Astrocyte (in vitro differentiated cells and primary cell): ENCODE results near the gene SAA4. TPM values are rescaled to one million over a fixed set of nuclear protein-coding genes. Genes with fewer than 3 reads are reported as not detected.

Experiments used
- DNase-seq: peaks from one replicate; pipeline ENCODE4 v3.0.0-alpha.2; 2010; ENCODE audit warnings: low read depth
- FAIRE-seq: peaks from 2 replicates; lab custom pipeline; 2011; peaks lifted over from hg19 to GRCh38; lab: Jason Lieb, UNC
- H2AFZ ChIP-seq: 2 replicates; pipeline ENCODE4 v1.6.0; 2012; ENCODE audit warnings: low read depth, low read length, inconsistent platforms
- H3K27ac ChIP-seq: 2 replicates; pipeline ENCODE4 v1.5.1; 2011; ENCODE audit warnings: low read depth, low read length, inconsistent platforms
- H3K27me3 ChIP-seq: 2 replicates; pipeline ENCODE4 v1.6.0; 2011; ENCODE audit warnings: low read length, inconsistent platforms; ENCODE audit not compliant: insufficient read depth
- H3K36me3 ChIP-seq: 2 replicates; pipeline ENCODE4 v1.5.1; 2011; ENCODE audit warnings: low read length, inconsistent platforms; ENCODE audit not compliant: insufficient read depth
- H3K4me1 ChIP-seq: 2 replicates; pipeline ENCODE4 v1.5.1; 2011; ENCODE audit warnings: low read length, inconsistent platforms; ENCODE audit not compliant: insufficient read depth
- H3K4me2 ChIP-seq: 2 replicates; pipeline ENCODE4 v1.6.0; 2012; ENCODE audit warnings: low read length, inconsistent platforms
- H3K4me3 ChIP-seq: 2 replicates; pipeline ENCODE4 v1.5.1; 2011; ENCODE audit warnings: low read depth, mild to moderate bottlenecking, low read length, inconsistent platforms; ENCODE audit not compliant: insufficient read depth
- H3K79me2 ChIP-seq: 2 replicates; pipeline ENCODE4 v1.6.0; 2012; ENCODE audit warnings: mild to moderate bottlenecking, low read length, inconsistent platforms; ENCODE audit not compliant: insufficient read depth
- H3K9ac ChIP-seq: 2 replicates; pipeline ENCODE4 v1.6.0; 2012; ENCODE audit warnings: mild to moderate bottlenecking, low read length, inconsistent platforms
- H3K9me3 ChIP-seq: 2 replicates; pipeline ENCODE4 v1.5.1; 2012; ENCODE audit warnings: low read depth, mild to moderate bottlenecking, low read length, inconsistent platforms; ENCODE audit not compliant: insufficient read depth
- H4K20me1 ChIP-seq: 2 replicates; pipeline ENCODE4 v1.6.0; 2012; ENCODE audit warnings: low read length, inconsistent platforms; ENCODE audit not compliant: insufficient read depth
- H3K27ac Mint-ChIP-seq: one replicate; pipeline ENCODE4 v1.8.0; 2021; ENCODE audit warnings: mild to moderate bottlenecking, mixed read lengths; ENCODE audit not compliant: unreplicated experiment
- H3K27me3 Mint-ChIP-seq: one replicate; pipeline ENCODE4 v1.8.0; 2021; ENCODE audit warnings: low read depth, mixed read lengths; ENCODE audit not compliant: unreplicated experiment
- H3K36me3 Mint-ChIP-seq: one replicate; pipeline ENCODE4 v1.8.0; 2021; ENCODE audit warnings: low read depth, mixed read lengths; ENCODE audit not compliant: unreplicated experiment
- H3K4me1 Mint-ChIP-seq: one replicate; pipeline ENCODE4 v1.8.0; 2021; ENCODE audit warnings: low read depth, mixed read lengths; ENCODE audit not compliant: unreplicated experiment
- H3K4me3 Mint-ChIP-seq: one replicate; pipeline ENCODE4 v1.8.0; 2021; ENCODE audit warnings: mild to moderate bottlenecking, moderate library complexity, mixed read lengths; ENCODE audit not compliant: unreplicated experiment
- H3K9me3 Mint-ChIP-seq: one replicate; pipeline ENCODE4 v1.8.0; 2021; ENCODE audit warnings: mild to moderate bottlenecking, mixed read lengths; ENCODE audit not compliant: unreplicated experiment
- EZH2 ChIP-seq: IDR thresholded peaks from 2 replicates; pipeline ENCODE4 v1.6.1; 2012; ENCODE audit warnings: mild to moderate bottlenecking, low read length, inconsistent platforms; ENCODE audit not compliant: insufficient read depth
- total RNA-seq: library from RNA; stranded (reverse); gene quantifications from 2 replicates; pipeline ENCODE4 v1.2.1, GENCODE V29; 2021
- TF ChIP-seq, protein P1 (sequence below): IDR thresholded peaks from 2 replicates; pipeline ENCODE4 v1.5.1; 2011; ENCODE audit warnings: low read depth, mild to moderate bottlenecking, inconsistent platforms, low read length, moderate library complexity; ENCODE audit not compliant: insufficient read depth

SAA4 gene
- total RNA-seq, 1 donor from 2014 or later, result not detected

DNA sequence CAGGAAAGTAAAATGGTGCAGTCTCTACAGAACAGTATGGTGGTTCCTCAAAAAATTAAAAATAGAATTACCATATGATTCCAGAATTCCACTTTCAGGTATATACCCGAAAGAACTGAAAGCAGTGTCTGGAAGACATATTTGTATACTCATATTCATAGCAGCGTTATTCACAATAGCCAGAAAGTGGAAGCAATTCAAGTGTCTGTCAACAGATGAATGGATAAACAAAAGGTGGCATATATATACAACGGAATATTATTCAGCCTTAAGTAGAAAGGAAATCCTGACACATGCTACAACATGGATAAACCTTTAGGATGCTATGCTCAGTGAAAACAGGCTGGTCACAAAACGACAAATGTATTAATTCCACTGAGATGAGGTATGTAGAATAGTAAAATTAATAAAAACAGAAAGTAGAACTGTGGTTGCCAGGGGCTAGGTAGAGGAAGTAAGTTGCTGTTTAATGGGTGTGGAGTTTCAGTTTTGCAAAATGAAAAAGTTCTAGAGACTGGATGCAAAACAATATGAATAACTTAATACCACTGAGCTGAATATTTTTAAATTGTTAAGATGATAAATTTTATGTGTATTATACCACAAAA is 43.9 kb upstream of the SAA4 start:
- Histone ChIP-seq H3K36me3 (peaks cover 43% of the 10 kb centered on the region), H3K27ac (no peak overlapping the region), H2AFZ (no peak overlapping the region), H3K9me3 (no peaks in the 10 kb centered on the region), H3K4me1 (no peaks in the 10 kb centered on the region), H3K9ac (no peak overlapping the region), H3K27me3 (no peaks in the 10 kb centered on the region), H3K79me2 (no peaks in the 10 kb centered on the region), H4K20me1 (no peaks in the 10 kb centered on the region), H3K4me3 (no peak overlapping the region), H3K4me2 (no peak overlapping the region)
- TF ChIP-seq, protein P1, sequence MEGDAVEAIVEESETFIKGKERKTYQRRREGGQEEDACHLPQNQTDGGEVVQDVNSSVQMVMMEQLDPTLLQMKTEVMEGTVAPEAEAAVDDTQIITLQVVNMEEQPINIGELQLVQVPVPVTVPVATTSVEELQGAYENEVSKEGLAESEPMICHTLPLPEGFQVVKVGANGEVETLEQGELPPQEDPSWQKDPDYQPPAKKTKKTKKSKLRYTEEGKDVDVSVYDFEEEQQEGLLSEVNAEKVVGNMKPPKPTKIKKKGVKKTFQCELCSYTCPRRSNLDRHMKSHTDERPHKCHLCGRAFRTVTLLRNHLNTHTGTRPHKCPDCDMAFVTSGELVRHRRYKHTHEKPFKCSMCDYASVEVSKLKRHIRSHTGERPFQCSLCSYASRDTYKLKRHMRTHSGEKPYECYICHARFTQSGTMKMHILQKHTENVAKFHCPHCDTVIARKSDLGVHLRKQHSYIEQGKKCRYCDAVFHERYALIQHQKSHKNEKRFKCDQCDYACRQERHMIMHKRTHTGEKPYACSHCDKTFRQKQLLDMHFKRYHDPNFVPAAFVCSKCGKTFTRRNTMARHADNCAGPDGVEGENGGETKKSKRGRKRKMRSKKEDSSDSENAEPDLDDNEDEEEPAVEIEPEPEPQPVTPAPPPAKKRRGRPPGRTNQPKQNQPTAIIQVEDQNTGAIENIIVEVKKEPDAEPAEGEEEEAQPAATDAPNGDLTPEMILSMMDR, result no peak
- no peak for TF ChIP-seq EZH2
- DNase-seq (no peak), FAIRE-seq (no peak)
- no peaks in the 10 kb centered on the region for H3K4me1 Mint-ChIP-seq
- peaks cover 17% of the 10 kb centered on the region for H3K36me3 Mint-ChIP-seq
- H3K4me3 Mint-ChIP-seq, result no peak overlapping the region
- H3K27me3 Mint-ChIP-seq, result no peaks in the 10 kb centered on the region
- H3K9me3 Mint-ChIP-seq, result no peaks in the 10 kb centered on the region
- no peak overlapping the region for H3K27ac Mint-ChIP-seq

DNA sequence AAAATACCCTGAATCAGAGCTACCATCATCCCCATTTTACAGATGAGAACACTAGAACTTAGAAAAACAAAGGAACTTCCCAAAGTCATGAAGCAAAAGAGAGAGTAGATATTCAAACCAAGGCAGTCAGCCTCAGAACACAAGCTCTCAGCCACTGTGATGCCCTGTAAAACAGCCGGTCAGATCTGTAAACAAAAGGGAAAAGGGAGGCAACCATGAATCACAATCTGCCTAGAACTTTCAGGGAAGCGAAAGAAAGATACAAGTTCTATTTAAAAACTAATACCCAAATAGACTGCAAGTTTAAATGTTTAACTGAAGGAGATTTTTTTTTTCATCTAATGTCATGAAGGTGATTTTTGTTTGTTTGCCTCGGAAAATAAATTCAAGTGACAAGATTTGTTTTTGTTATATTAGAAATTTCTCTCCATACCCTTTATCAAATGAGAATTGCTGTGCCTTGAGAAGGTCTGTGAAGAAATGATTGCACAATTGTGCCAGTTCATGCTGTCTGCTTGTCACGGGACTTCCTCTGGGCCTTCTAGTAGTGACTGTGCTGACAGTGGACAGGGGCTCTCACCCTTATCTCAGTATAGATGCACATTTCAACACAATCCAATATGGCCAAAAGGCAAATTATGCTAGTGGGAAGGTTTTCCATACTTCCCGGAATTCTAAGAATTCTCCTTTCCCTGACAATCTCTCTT is 41.1 kb upstream of the SAA4 start:
- Mint-ChIP-seq H3K27me3 (no peaks in the 10 kb centered on the region), H3K27ac (no peak overlapping the region), H3K9me3 (no peaks in the 10 kb centered on the region), H3K4me3 (no peak overlapping the region), H3K4me1 (no peaks in the 10 kb centered on the region), H3K36me3 (peaks cover 18% of the 10 kb centered on the region)
- Histone ChIP-seq H3K9me3 (no peaks in the 10 kb centered on the region), H3K27me3 (no peaks in the 10 kb centered on the region), H3K36me3 (peaks cover 26% of the 10 kb centered on the region), H4K20me1 (no peaks in the 10 kb centered on the region), H3K4me2 (no peak overlapping the region), H3K4me1 (no peaks in the 10 kb centered on the region), H2AFZ (no peak overlapping the region), H3K79me2 (no peaks in the 10 kb centered on the region), H3K4me3 (no peak overlapping the region), H3K27ac (no peak overlapping the region), H3K9ac (no peak overlapping the region)
- FAIRE-seq (no peak), DNase-seq (no peak)
- no peak for TF ChIP-seq EZH2
- TF ChIP-seq, protein P1, result no peak

DNA sequence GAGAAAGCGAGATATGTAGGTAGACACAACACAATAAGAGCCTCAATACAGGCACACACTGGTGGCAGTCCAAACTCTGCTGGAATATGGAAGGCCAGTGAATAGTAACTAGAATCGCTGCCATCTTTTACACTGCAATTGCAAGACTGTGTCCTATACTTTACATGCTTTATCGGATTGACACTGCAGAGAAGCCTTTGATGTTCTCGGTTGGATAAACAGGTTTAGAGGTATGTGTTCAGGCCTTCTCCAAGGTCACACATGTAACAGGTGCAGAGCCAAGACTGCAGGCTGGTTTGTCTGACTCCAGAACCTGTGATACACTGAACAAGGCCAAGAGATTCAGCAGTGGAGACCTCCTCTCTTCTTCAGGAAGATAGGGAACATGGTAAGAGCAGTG is 34.6 kb upstream of the SAA4 start:
- no peak overlapping the region for H2AFZ ChIP-seq
- H3K4me3 ChIP-seq, result no peak overlapping the region
- H3K4me2 ChIP-seq, result no peak overlapping the region
- H3K27me3 Mint-ChIP-seq, result peaks cover 2% of the 10 kb centered on the region
- no peaks in the 10 kb centered on the region for H3K4me1 ChIP-seq
- H3K27ac Mint-ChIP-seq, result no peak overlapping the region
- no peak overlapping the region for H3K4me3 Mint-ChIP-seq
- no peaks in the 10 kb centered on the region for H3K36me3 ChIP-seq
- DNase-seq (no peak), FAIRE-seq (no peak)
- no peaks in the 10 kb centered on the region for H3K27me3 ChIP-seq
- no peaks in the 10 kb centered on the region for H3K4me1 Mint-ChIP-seq
- no peaks in the 10 kb centered on the region for H3K9me3 Mint-ChIP-seq
- no peak overlapping the region for H3K27ac ChIP-seq
- H3K36me3 Mint-ChIP-seq, result peaks cover 7% of the 10 kb centered on the region
- TF ChIP-seq, protein P1, result no peak
- TF ChIP-seq EZH2, result no peak
- H4K20me1 ChIP-seq, result no peaks in the 10 kb centered on the region
- no peak overlapping the region for H3K9ac ChIP-seq
- H3K9me3 ChIP-seq, result no peaks in the 10 kb centered on the region
- H3K79me2 ChIP-seq, result no peaks in the 10 kb centered on the region
